HS-27A (cell line): ENCODE results near the gene NFASC.
A peak's percentile ranks its signal among the peaks of the same experiment; 100 is the strongest.

Source experiments
- DNase-seq: peaks from one replicate; pipeline ENCODE4 v3.0.0-alpha.2; 2012; ENCODE audit warnings: low read depth, missing footprints

Gene NFASC

GRCh38 chr1:204889681-204890383, 19.2 kb downstream of the NFASC start:
- no peak for DNase-seq

GRCh38 chr1:204891860-204892259, 21.2 kb downstream of the NFASC start:
- DNase-seq: no peak

- DNase-seq: no peak
These were observed 23.4 kb downstream of the NFASC start for GRCh38 chr1:204894031-204894430.

GRCh38 chr1:204894606-204895005, 23.9 kb downstream of the NFASC start:
- no peak for DNase-seq

- no peak for DNase-seq
These were observed 25.4 kb downstream of the NFASC start for GRCh38 chr1:204896023-204896422.

- no peak for DNase-seq
These were observed 26.3 kb downstream of the NFASC start for GRCh38 chr1:204896787-204897469.

GRCh38 chr1:204900721-204901120, 30.1 kb downstream of the NFASC start:
- no peak for DNase-seq

- no peak for DNase-seq
These were observed 32.0 kb downstream of the NFASC start for GRCh38 chr1:204902671-204903070.

GRCh38 chr1:204904228-204904810, 33.7 kb downstream of the NFASC start:
- no peak for DNase-seq

GRCh38 chr1:204909109-204909508, 38.4 kb downstream of the NFASC start:
- no peak for DNase-seq

GRCh38 chr1:204915861-204916495, 45.3 kb downstream of the NFASC start:
- no peak for DNase-seq

GRCh38 chr1:204917802-204918201, 47.1 kb downstream of the NFASC start:
- DNase-seq: no peak

GRCh38 chr1:204920511-204920910, 49.8 kb downstream of the NFASC start:
- no peak for DNase-seq

GRCh38 chr1:204920967-204921366, 50.3 kb downstream of the NFASC start:
- no peak for DNase-seq

GRCh38 chr1:204921855-204922516, 51.3 kb downstream of the NFASC start:
- DNase-seq: no peak

- no peak for DNase-seq
These were observed 52.5 kb downstream of the NFASC start for GRCh38 chr1:204923201-204923600.

GRCh38 chr1:204923626-204924012, 53.0 kb downstream of the NFASC start:
- DNase-seq: no peak

- DNase-seq: peak; percentile 29
These were observed 53.5 kb downstream of the NFASC start for GRCh38 chr1:204924013-204924759.

GRCh38 chr1:204925701-204926100, 55.0 kb downstream of the NFASC start:
- DNase-seq: no peak

GRCh38 chr1:204927673-204928641, 57.3 kb downstream of the NFASC start:
- DNase-seq: no peak
